Measurements from ENCODE around the gene ADH6.

GRCh38 chr4:99179626-99180025 is 39.4 kb downstream of the ADH6 start:
- TF ChIP-seq, protein P1, sequence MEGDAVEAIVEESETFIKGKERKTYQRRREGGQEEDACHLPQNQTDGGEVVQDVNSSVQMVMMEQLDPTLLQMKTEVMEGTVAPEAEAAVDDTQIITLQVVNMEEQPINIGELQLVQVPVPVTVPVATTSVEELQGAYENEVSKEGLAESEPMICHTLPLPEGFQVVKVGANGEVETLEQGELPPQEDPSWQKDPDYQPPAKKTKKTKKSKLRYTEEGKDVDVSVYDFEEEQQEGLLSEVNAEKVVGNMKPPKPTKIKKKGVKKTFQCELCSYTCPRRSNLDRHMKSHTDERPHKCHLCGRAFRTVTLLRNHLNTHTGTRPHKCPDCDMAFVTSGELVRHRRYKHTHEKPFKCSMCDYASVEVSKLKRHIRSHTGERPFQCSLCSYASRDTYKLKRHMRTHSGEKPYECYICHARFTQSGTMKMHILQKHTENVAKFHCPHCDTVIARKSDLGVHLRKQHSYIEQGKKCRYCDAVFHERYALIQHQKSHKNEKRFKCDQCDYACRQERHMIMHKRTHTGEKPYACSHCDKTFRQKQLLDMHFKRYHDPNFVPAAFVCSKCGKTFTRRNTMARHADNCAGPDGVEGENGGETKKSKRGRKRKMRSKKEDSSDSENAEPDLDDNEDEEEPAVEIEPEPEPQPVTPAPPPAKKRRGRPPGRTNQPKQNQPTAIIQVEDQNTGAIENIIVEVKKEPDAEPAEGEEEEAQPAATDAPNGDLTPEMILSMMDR (IDR thresholded peaks at IDR 0.05), result no peak
- TF ChIP-seq EP300 (IDR thresholded peaks at IDR 0.05), result no peak
- no peak for TF ChIP-seq POLR2AphosphoS5 (IDR thresholded peaks at IDR 0.05)
